ENCODE measurements around the gene NHLRC2.

NHLRC2 gene

DNA sequence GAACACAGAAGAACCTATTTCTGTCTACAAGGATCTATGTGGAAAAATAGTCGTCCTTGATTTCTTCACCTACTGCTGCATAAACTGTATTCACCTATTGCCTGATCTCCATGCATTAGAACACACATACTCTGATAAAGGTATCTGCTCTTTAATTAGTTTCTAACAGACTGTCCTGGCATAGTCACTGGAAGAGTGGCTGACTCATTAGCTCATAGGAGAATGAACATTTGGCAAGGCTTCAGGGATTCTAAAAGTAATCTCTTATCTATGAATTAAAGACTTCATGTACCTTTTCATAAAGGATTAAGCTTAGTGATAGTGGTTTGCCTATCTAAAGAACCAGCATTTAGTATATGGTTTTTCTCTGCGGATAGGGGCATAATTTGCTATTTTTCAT lies 4.1 kb downstream of the NHLRC2 start:
- in situ Hi-C loops (cut with HindIII; ENCODE audit: low sequenced_read_pairs) = no loop called here
- no peak for DNase-seq (ENCODE audit: low read depth)
- no peak overlapping the region for H3K4me3 ChIP-seq (ENCODE audit: low read depth, low read length)
- TF ChIP-seq, protein P1, sequence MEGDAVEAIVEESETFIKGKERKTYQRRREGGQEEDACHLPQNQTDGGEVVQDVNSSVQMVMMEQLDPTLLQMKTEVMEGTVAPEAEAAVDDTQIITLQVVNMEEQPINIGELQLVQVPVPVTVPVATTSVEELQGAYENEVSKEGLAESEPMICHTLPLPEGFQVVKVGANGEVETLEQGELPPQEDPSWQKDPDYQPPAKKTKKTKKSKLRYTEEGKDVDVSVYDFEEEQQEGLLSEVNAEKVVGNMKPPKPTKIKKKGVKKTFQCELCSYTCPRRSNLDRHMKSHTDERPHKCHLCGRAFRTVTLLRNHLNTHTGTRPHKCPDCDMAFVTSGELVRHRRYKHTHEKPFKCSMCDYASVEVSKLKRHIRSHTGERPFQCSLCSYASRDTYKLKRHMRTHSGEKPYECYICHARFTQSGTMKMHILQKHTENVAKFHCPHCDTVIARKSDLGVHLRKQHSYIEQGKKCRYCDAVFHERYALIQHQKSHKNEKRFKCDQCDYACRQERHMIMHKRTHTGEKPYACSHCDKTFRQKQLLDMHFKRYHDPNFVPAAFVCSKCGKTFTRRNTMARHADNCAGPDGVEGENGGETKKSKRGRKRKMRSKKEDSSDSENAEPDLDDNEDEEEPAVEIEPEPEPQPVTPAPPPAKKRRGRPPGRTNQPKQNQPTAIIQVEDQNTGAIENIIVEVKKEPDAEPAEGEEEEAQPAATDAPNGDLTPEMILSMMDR (IDR thresholded peaks at IDR 0.05; ENCODE audit: low read depth, low read length, missing control alignments) = no peak

DNA sequence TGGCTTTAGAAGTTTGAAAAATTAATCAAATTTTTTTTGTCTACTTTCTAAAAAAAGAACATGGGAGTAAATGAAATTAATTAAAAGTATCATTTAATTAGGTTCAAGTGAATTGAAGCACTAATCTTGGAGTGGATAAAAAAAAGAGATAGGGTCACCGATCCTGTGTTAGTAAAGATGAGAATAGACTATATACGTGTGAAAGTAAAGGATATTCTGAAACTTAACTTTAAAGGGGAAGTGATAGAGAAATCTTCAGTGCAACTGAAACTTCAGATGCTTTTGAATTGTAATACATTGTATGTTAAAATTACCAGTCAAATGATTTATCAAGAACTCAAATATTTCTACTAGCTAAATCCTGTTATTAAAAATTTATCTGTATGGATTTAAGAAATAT lies 4.8 kb downstream of the NHLRC2 start:
- TF ChIP-seq, protein P1 (IDR thresholded peaks at IDR 0.05; ENCODE audit: low read depth, low read length, missing control alignments) = no peak
- in situ Hi-C loops (cut with HindIII; ENCODE audit: low sequenced_read_pairs) = no loop called here
- DNase-seq (ENCODE audit: low read depth) = no peak
- no peak overlapping the region for H3K4me3 ChIP-seq (ENCODE audit: low read depth, low read length)

DNA sequence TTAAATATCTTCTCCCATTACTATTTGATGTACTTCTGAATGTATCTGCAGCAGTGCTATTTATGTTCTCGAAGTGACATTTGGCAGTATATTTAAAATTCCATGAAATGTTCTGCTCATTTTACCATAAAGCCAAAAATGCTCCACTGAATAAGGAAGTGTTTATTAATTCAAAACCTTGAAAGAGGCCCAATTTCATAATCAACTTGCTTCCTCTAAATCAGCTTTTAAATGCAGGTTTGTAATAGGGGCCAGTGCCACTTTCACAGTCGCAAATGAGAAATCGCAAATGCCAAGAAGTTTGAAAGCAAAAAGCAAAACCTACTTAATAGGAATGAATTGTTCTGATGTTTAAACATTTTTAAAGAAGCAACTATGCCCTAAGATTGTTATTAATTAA lies 11.4 kb downstream of the NHLRC2 start:
- in situ Hi-C loops (cut with HindIII; ENCODE audit: low sequenced_read_pairs) = no loop called here
- H3K4me3 ChIP-seq (ENCODE audit: low read depth, low read length) = no peak overlapping the region
- TF ChIP-seq, protein P1 (IDR thresholded peaks at IDR 0.05; ENCODE audit: low read depth, low read length, missing control alignments) = no peak
- DNase-seq (ENCODE audit: low read depth) = no peak

DNA sequence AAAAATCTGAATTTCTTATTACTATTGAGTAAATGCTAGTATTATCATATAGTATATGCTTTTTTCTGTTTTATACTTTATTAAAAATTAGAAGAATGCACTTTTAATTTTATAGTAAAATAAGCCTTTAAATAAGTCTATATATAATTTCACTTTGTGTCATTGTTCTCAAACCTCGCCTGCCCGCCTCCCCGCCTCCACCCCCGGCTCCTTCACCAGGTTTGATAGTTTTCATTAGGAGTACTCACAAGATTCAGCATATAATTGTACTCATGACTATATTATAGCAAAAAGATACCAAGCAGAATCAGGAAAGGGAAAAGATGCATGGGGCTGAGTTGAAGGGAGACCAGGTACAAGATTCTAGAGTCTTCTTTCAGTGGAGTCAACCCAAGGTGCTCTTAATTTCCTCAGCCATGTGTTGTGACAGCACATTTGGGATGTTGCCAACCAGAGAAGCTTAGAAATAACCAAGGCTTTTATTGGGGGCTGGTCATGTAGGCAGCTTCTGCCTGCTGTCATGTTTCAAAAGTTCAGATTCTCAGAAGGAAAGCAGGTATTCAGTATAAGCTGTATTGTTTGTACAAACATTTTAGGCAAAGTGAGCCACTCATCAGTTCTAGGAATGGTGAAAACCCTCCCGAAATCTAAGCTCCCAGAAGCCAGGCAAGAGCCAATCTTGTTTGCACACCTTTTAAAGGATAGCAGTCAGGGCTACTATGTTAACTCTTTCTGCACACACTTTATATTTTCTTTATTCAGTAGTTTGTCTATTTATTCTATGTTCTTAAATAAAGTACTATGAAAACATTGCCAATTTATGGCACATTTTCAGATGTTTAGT lies 12.3 kb downstream of the NHLRC2 start:
- no peak for DNase-seq (ENCODE audit: low read depth)
- TF ChIP-seq, protein P1 (IDR thresholded peaks at IDR 0.05; ENCODE audit: low read depth, low read length, missing control alignments) = no peak
- in situ Hi-C loops (cut with HindIII; ENCODE audit: low sequenced_read_pairs) = no loop called here
- H3K4me3 ChIP-seq (ENCODE audit: low read depth, low read length) = no peak overlapping the region

DNA sequence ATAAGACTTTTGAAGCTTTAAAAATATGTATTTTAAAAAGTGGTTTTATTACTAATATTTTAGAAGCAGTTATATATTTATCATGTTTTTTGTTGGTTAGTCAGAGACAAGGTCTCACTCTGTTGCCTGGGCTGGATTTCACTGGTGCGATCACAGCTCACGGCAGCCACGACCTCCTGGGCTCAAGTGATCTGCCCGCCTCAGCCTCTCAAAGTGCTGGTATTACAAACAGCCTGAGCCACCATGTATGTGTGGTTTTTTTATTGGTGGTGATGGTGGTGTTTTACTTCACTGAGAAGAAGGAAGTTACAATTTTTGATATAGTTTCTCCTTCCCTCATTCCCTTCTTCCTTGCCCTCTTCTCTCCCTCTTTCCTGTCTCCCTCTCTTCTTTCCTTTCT lies 13.4 kb downstream of the NHLRC2 start:
- no peak overlapping the region for H3K4me3 ChIP-seq (ENCODE audit: low read depth, low read length)
- DNase-seq (ENCODE audit: low read depth) = no peak
- in situ Hi-C loops (cut with HindIII; ENCODE audit: low sequenced_read_pairs) = no loop called here
- TF ChIP-seq, protein P1 (IDR thresholded peaks at IDR 0.05; ENCODE audit: low read depth, low read length, missing control alignments) = no peak

DNA sequence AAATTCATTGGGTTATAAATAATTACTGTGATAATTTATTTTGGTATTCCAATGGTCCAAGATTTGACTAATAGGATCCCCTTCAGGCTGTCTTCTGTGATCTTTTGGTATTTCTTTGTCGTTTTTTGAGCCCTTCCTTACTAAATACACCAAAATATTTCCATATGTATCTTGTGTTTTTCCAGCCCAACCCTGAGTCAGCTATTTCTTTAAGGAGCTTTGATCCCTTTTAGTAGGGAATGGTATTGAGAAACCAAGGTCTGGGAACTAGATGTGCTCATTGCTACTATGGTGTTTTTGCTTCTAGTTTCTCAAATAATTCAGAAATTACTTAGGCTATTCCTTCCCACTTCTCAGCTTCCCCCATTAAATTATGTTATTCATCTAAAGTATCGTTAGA lies 15.3 kb downstream of the NHLRC2 start:
- TF ChIP-seq, protein P1 (IDR thresholded peaks at IDR 0.05; ENCODE audit: low read depth, low read length, missing control alignments) = no peak
- in situ Hi-C loops (cut with HindIII; ENCODE audit: low sequenced_read_pairs) = no loop called here
- no peak overlapping the region for H3K4me3 ChIP-seq (ENCODE audit: low read depth, low read length)
- no peak for DNase-seq (ENCODE audit: low read depth)

Data from astrocyte of the cerebellum (primary cell).